AG04450 (cell line): Measurements from ENCODE around the gene IL9R. TPM values are rescaled to one million over a fixed set of nuclear protein-coding genes. Genes with fewer than 3 reads are reported as not detected.

Experiments
- CTCF ChIA-PET: fragments of 300-600, 350-600 bp; formaldehyde crosslinking; extraction: SDS; loops from one replicate; lab custom pipeline; 2022; ENCODE audit warnings: antibody characterized with exemption, inconsistent platforms; lab: Charles Lee
- POLR2A ChIA-PET: fragments of 350-600 bp; formaldehyde crosslinking; extraction: SDS; loops from one replicate; lab custom pipeline; 2021; ENCODE audit warnings: antibody characterized with exemption, inconsistent platforms; lab: Yijun Ruan, JAX
- DNase-seq: peaks from one replicate; pipeline ENCODE4 v3.0.0-alpha.2; 2011; ENCODE audit warnings: low read depth, low spot score
- H3K27ac ChIP-seq: one replicate; pipeline ENCODE4 v1.5.1; 2012; ENCODE audit warnings: low read depth, low read length, control low read depth
- H3K27me3 ChIP-seq: one replicate; pipeline ENCODE4 v1.6.0; 2012; ENCODE audit warnings: low read length; ENCODE audit not compliant: control insufficient read depth, insufficient read depth
- H3K4me3 ChIP-seq: 2 replicates; pipeline ENCODE4 v1.5.1; 2011; ENCODE audit warnings: mild to moderate bottlenecking, low read depth, low read length, control low read depth
- H3K9me3 ChIP-seq: 2 replicates; pipeline ENCODE4 v1.5.1; 2012; ENCODE audit warnings: low read length; ENCODE audit not compliant: control insufficient read depth, insufficient read depth
- CTCF ChIP-seq: IDR thresholded peaks from 2 replicates; pipeline ENCODE4 v1.5.1; 2011; ENCODE audit warnings: low read depth, low read length, control low read depth, inconsistent platforms
- polyA plus RNA-seq: library from polyadenylated mRNA; depleted of rRNA; stranded (reverse); fragments of >200 nt; gene quantifications from 2 replicates; pipeline ENCODE4 v1.2.3, GENCODE V29; 2011

Gene IL9R
- polyA plus RNA-seq, 1 experiment = not detected

- CTCF ChIA-PET = no interaction called here
- TF ChIP-seq CTCF = no peak
Measured at GRCh38 chrX:156001001-156001666, 3.6 kb downstream of the IL9R start.

GRCh38 chrX:156001667-156002021, 4.1 kb downstream of the IL9R start:
- TF ChIP-seq CTCF = no peak
- DNase-seq = no peak
- ChIA-PET POLR2A (no interaction called here), CTCF (no interaction called here)
- Histone ChIP-seq H3K9me3 (peaks cover 66% of the 10 kb centered on the region), H3K27ac (no peak overlapping the region), H3K4me3 (no peak overlapping the region), H3K27me3 (no peaks in the 10 kb centered on the region)

More at GRCh38 chrX:156001001-156001666, 3.6 kb downstream of the IL9R start:
- Histone ChIP-seq H3K27me3 (no peaks in the 10 kb centered on the region), H3K9me3 (peaks cover 66% of the 10 kb centered on the region), H3K27ac (no peak overlapping the region), H3K4me3 (no peak overlapping the region)
- POLR2A ChIA-PET = no interaction called here
- no peak for DNase-seq

- no peak overlapping the region for H3K4me3 ChIP-seq
- no peak for TF ChIP-seq CTCF
- H3K9me3 ChIP-seq = peaks cover 63% of the 10 kb centered on the region
- CTCF ChIA-PET = no interaction called here
- POLR2A ChIA-PET = no interaction called here
- no peak for DNase-seq
- H3K27ac ChIP-seq = no peak overlapping the region
- H3K27me3 ChIP-seq = no peaks in the 10 kb centered on the region
Measured at GRCh38 chrX:156002507-156002906, 5.0 kb downstream of the IL9R start.

GRCh38 chrX:156003486-156004185, 6.1 kb downstream of the IL9R start:
- TF ChIP-seq CTCF = no peak

GRCh38 chrX:156004256-156004655, 6.8 kb downstream of the IL9R start:
- ChIA-PET CTCF (no interaction called here), POLR2A (no interaction called here)
- TF ChIP-seq CTCF = no peak
- Histone ChIP-seq H3K27me3 (no peaks in the 10 kb centered on the region), H3K27ac (no peak overlapping the region), H3K9me3 (peaks cover 47% of the 10 kb centered on the region), H3K4me3 (no peak overlapping the region)
- no peak for DNase-seq

More at GRCh38 chrX:156003486-156004185, 6.1 kb downstream of the IL9R start:
- ChIA-PET POLR2A (no interaction called here), CTCF (no interaction called here)
- Histone ChIP-seq H3K27me3 (no peaks in the 10 kb centered on the region), H3K9me3 (peaks cover 53% of the 10 kb centered on the region), H3K27ac (no peak overlapping the region), H3K4me3 (no peak overlapping the region)
- DNase-seq = no peak
